OCI-LY1 (cell line): ENCODE data around the gene GPR108.

Source experiments
- H2AFZ ChIP-seq: fragments of 200-600 bp; sonication (generic), shearing (Covaris generic); 2 replicates; pipeline ENCODE4 v1.6.0; 2014; ENCODE audit warnings: antibody characterized with exemption, mild to moderate bottlenecking, low read length
- H3F3A ChIP-seq: fragments of 200-600 bp; sonication (generic), shearing (Covaris generic); 2 replicates; pipeline ENCODE4 v1.6.0; 2014; ENCODE audit warnings: mild to moderate bottlenecking, antibody characterized with exemption, low read length, moderate library complexity; ENCODE audit not compliant: insufficient read depth
- H3K27ac ChIP-seq: fragments of 200-600 bp; sonication (generic); 2 replicates; pipeline ENCODE4 v1.5.1; 2014; ENCODE audit warnings: low read length, mixed run types, mild to moderate bottlenecking, low read depth; ENCODE audit not compliant: poor library complexity, severe bottlenecking
- H3K27me3 ChIP-seq: fragments of 200-600 bp; sonication (generic); 2 replicates; pipeline ENCODE4 v1.6.0; 2014; ENCODE audit warnings: antibody characterized with exemption, mild to moderate bottlenecking, low read length, moderate library complexity; ENCODE audit not compliant: insufficient read depth
- H3K36me3 ChIP-seq: fragments of 200-600 bp; sonication (generic); 2 replicates; pipeline ENCODE4 v1.6.1; 2014; ENCODE audit warnings: mild to moderate bottlenecking, antibody characterized with exemption, low read length, moderate library complexity, mixed read lengths; ENCODE audit not compliant: insufficient read depth
- H3K4me1 ChIP-seq: fragments of 200-600 bp; sonication (generic); 2 replicates; pipeline ENCODE4 v1.5.1; 2014; ENCODE audit warnings: mild to moderate bottlenecking, low read length, moderate library complexity; ENCODE audit not compliant: insufficient read depth, severe bottlenecking
- H3K4me2 ChIP-seq: fragments of 200-600 bp; sonication (generic), shearing (Covaris generic); 2 replicates; pipeline ENCODE4 v1.6.1; 2014; ENCODE audit warnings: low read length
- H3K4me3 ChIP-seq: fragments of 200-600 bp; sonication (generic); 2 replicates; pipeline ENCODE4 v1.5.1; 2014; ENCODE audit warnings: low read length, low read depth, mild to moderate bottlenecking, mixed read lengths; ENCODE audit not compliant: poor library complexity, severe bottlenecking
- H3K79me2 ChIP-seq: fragments of 200-600 bp; shearing (Covaris generic); 2 replicates; pipeline ENCODE4 v1.6.1; 2016; ENCODE audit warnings: mixed run types, low read length, mixed read lengths; ENCODE audit not compliant: insufficient read depth
- H3K9ac ChIP-seq: fragments of 200-600 bp; sonication (generic), shearing (Covaris generic); 2 replicates; pipeline ENCODE4 v1.6.1; 2014; ENCODE audit warnings: mild to moderate bottlenecking, low read length, mixed read lengths
- H3K9me2 ChIP-seq: fragments of 200-600 bp; sonication (generic), shearing (Covaris generic); 2 replicates; pipeline ENCODE4 v1.6.1; 2014; ENCODE audit warnings: low read depth, mild to moderate bottlenecking, low read length, mixed read lengths
- H3K9me3 ChIP-seq: fragments of 200-600 bp; shearing (Covaris generic); 2 replicates; pipeline ENCODE4 v1.6.1; 2014; ENCODE audit warnings: low read length, mixed read lengths
- H4K20me1 ChIP-seq: fragments of 200-600 bp; sonication (generic), shearing (Covaris generic); 2 replicates; pipeline ENCODE4 v1.6.0; 2016; ENCODE audit warnings: mild to moderate bottlenecking, low read length; ENCODE audit not compliant: insufficient read depth
- EZH2 ChIP-seq: fragments of 200-600 bp; sonication (generic), shearing (Covaris generic); IDR thresholded peaks from 2 replicates; pipeline ENCODE4 v1.8.0; 2017; ENCODE audit warnings: borderline replicate concordance, mixed run types, mild to moderate bottlenecking, antibody characterized with exemption, low read length, moderate library complexity, mixed read lengths
- TF ChIP-seq, protein P1 (sequence below): fragments of 200-600 bp; sonication (generic), shearing (Covaris generic); IDR thresholded peaks from 2 replicates; pipeline ENCODE4 v1.5.1; 2017; ENCODE audit warnings: mild to moderate bottlenecking, antibody characterized with exemption, low read length, moderate library complexity, mixed read lengths

Gene GPR108

DNA sequence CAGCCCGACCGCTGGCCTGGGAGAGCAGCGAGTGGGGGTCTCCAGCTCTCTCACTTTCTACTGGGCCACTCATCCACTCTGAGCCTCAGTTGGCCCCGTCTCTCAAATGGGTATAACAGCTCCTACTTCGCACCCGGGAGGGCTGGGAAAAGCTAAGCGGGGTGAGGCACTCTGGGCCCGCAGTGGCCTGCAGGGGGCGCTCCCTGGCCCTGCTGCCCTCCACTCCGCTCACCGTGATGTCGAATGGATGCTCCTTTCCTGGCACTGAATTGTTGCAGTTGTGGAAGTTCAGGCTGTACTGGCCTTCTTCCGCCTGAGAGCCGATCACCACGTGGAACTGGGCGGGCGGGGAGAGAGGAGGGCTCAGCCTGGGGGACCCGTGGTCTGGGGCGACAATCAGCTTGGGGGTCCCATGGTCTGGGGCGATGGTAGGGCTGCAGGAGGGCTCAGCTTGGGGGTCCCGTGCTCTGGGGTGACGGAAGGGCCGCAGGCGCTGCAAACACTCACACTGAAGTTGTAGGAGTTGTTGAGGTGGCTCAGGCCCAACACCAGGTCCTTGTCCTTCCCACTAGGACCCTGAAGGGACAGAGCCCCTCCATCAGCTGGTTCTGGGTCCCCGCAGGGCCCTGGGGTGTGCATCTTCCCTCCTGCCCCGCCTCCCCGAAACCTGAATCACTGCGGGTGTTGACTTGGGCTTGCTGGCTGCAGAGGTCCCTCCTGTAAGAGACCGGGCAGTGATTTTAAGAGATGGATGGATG lies 3.9 kb downstream of the GPR108 start:
- Histone ChIP-seq H3K4me1 (peaks cover 25% of the 10 kb centered on the region), H3F3A (peaks cover 4% of the 10 kb centered on the region; the same call in 1 of the 2 replicates), H3K9ac (no peak overlapping the region), H2AFZ (no peak overlapping the region), H4K20me1 (no peaks in the 10 kb centered on the region), H3K9me3 (no peaks in the 10 kb centered on the region), H3K4me3 (no peak overlapping the region), H3K9me2 (no peaks in the 10 kb centered on the region), H3K4me2 (no peak overlapping the region), H3K79me2 (no peaks in the 10 kb centered on the region), H3K27me3 (no peaks in the 10 kb centered on the region), H3K27ac (no peak overlapping the region), H3K36me3 (no peaks in the 10 kb centered on the region; the same call in 1 of the 2 replicates)
- TF ChIP-seq, protein P1, sequence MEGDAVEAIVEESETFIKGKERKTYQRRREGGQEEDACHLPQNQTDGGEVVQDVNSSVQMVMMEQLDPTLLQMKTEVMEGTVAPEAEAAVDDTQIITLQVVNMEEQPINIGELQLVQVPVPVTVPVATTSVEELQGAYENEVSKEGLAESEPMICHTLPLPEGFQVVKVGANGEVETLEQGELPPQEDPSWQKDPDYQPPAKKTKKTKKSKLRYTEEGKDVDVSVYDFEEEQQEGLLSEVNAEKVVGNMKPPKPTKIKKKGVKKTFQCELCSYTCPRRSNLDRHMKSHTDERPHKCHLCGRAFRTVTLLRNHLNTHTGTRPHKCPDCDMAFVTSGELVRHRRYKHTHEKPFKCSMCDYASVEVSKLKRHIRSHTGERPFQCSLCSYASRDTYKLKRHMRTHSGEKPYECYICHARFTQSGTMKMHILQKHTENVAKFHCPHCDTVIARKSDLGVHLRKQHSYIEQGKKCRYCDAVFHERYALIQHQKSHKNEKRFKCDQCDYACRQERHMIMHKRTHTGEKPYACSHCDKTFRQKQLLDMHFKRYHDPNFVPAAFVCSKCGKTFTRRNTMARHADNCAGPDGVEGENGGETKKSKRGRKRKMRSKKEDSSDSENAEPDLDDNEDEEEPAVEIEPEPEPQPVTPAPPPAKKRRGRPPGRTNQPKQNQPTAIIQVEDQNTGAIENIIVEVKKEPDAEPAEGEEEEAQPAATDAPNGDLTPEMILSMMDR: peak; percentile 60
- no peak for TF ChIP-seq EZH2

DNA sequence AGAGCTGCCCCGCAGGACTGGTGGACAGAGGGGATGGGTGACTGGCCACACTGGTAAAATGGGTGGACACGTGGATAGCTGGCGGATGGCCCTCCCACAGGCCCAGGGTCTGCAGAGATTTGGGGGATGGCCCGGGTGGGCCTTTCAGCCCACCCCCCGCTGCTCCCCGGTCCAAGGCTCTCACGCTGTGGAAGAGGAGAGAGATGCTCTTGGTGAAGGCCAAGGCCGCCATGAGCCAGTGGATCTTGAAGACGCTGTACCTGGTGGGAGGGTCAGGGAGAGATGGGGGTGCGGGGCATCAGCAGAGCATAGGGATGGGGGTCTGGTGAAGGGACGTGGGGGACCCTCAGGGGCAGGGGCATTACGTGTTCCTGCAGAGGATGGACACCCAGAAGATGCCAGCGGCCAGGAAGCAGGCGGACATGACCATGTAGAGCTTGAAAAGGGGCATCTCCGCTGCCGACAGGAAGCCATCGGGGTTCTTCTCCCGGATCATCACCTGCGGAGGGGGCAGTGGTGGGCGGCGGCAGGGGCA lies 4.5 kb downstream of the GPR108 start:
- H3K9me3 ChIP-seq: no peaks in the 10 kb centered on the region
- H3K4me3 ChIP-seq: no peak overlapping the region
- H3K9ac ChIP-seq: no peak overlapping the region
- H3F3A ChIP-seq: no peaks in the 10 kb centered on the region
- H3K27me3 ChIP-seq: no peaks in the 10 kb centered on the region
- no peaks in the 10 kb centered on the region for H3K9me2 ChIP-seq
- no peak overlapping the region for H2AFZ ChIP-seq
- no peaks in the 10 kb centered on the region for H4K20me1 ChIP-seq
- H3K4me2 ChIP-seq: no peak overlapping the region
- H3K36me3 ChIP-seq: no peaks in the 10 kb centered on the region; the same call in 1 of the 2 replicates
- H3K27ac ChIP-seq: no peak overlapping the region
- peaks cover 25% of the 10 kb centered on the region for H3K4me1 ChIP-seq
- no peaks in the 10 kb centered on the region for H3K79me2 ChIP-seq
- TF ChIP-seq, protein P1: no peak
- no peak for TF ChIP-seq EZH2

DNA sequence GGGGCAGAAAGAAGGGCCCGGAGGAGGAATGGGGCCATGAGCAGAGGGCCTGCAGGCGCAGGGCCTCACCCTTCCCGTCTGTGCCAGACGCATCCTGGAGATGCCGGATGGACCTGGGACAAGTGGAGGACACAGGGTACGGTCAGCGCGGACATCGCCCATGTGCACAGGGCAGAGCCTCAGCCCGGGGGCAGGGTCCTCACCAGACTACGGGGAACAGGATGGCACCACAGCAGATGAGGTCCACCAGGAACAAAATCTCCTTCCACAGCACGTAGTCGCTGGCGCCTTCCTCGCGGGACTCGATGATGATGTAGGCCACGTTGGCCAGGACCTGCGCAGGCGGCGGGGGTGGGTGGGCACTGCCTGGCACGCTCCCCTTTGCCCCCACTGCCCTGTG lies 5.6 kb downstream of the GPR108 start:
- H3K4me2 ChIP-seq: no peak overlapping the region
- no peaks in the 10 kb centered on the region for H3F3A ChIP-seq
- H3K27ac ChIP-seq: no peak overlapping the region
- H3K4me3 ChIP-seq: no peak overlapping the region
- H3K27me3 ChIP-seq: no peaks in the 10 kb centered on the region; the same call in 1 of the 2 replicates
- TF ChIP-seq, protein P1: no peak
- TF ChIP-seq EZH2: no peak
- peaks cover 29% of the 10 kb centered on the region for H3K4me1 ChIP-seq
- H4K20me1 ChIP-seq: no peaks in the 10 kb centered on the region
- H3K36me3 ChIP-seq: no peaks in the 10 kb centered on the region; the same call in 1 of the 2 replicates
- H3K9me3 ChIP-seq: no peaks in the 10 kb centered on the region
- H3K79me2 ChIP-seq: no peaks in the 10 kb centered on the region
- no peaks in the 10 kb centered on the region for H3K9me2 ChIP-seq
- no peak overlapping the region for H3K9ac ChIP-seq
- no peak overlapping the region for H2AFZ ChIP-seq
